ENCODE measurements around the gene OLIG3. TPM values are rescaled to one million over a fixed set of nuclear protein-coding genes. Genes with fewer than 3 reads are reported as not detected.

The OLIG3 gene
- total RNA-seq, 2 experiments from 2014 or later = not detected

GRCh38 chr6:137488150-137489045 lies 5.8 kb downstream of the OLIG3 start:
- ATAC-seq (ENCODE audit: poor library complexity) (peak; percentile 54), DNase-seq (peak in 3 of 14 experiments; percentile 39 to 51 (median 43))
- H3K36me3 ChIP-seq (ENCODE audit: insufficient read depth, low read length) = no peaks in the 10 kb centered on the region
- H3K36me3 Mint-ChIP-seq (ENCODE audit: low read depth) = no peaks in the 10 kb centered on the region
- H3K4me1 Mint-ChIP-seq (ENCODE audit: low read depth) = peaks cover 46% of the 10 kb centered on the region
- H3K27me3 ChIP-seq (ENCODE audit: control insufficient read depth in 1 of 2, insufficient read depth in 2 of 2, low read length in 2 of 2) = peaks cover 81 to 100% of the 10 kb centered on the region in 2 experiments
- H3K9me3 Mint-ChIP-seq = no peaks in the 10 kb centered on the region
- H3K27ac Mint-ChIP-seq = no peak overlapping the region
- no peak overlapping the region for H3K27ac ChIP-seq (ENCODE audit: low read depth in 1 of 2, low read length in 2 of 2)
- H3K4me3 Mint-ChIP-seq = peak overlapping the region; percentile 49
- peaks cover 93% of the 10 kb centered on the region for H3K27me3 Mint-ChIP-seq
- intact Hi-C loops (cut with DNase I, micrococcal nuclease) = no loop called here
- CTCF ChIA-PET = no interaction called here
- POLR2A ChIA-PET = interaction anchor here (0.6 to 1.1 kb wide), 5 partner anchors 9 to 73 kb away, joined by 3 to 4 read pairs (median 3); no protein-coding TSS in a partner anchor
- H3K4me3 ChIP-seq (ENCODE audit: low read length) = peak overlapping the region; percentile 23
- H3K9me3 ChIP-seq (ENCODE audit: control insufficient read depth in 1 of 2, insufficient read depth in 1 of 2, low read length in 2 of 2) = peaks cover 6 to 34% of the 10 kb centered on the region in 2 experiments
- TF ChIP-seq CTCF (IDR thresholded peaks at IDR 0.05) = no peak
- peaks cover 41% of the 10 kb centered on the region for H3K4me1 ChIP-seq (ENCODE audit: insufficient read depth, low read length)

GRCh38 chr6:137487869-137488149 lies 6.4 kb downstream of the OLIG3 start:
- Mint-ChIP-seq H3K4me3 (no peak overlapping the region), H3K9me3 (no peaks in the 10 kb centered on the region), H3K36me3 (ENCODE audit: low read depth) (no peaks in the 10 kb centered on the region), H3K4me1 (ENCODE audit: low read depth) (peaks cover 43% of the 10 kb centered on the region), H3K27ac (no peak overlapping the region), H3K27me3 (peaks cover 90% of the 10 kb centered on the region)
- Histone ChIP-seq H3K4me3 (ENCODE audit: low read length) (peak overlapping the region; percentile 23), H3K27ac (ENCODE audit: low read depth in 1 of 2, low read length in 2 of 2) (no peak overlapping the region), H3K27me3 (ENCODE audit: control insufficient read depth in 1 of 2, insufficient read depth in 2 of 2, low read length in 2 of 2) (peaks cover 84 to 100% of the 10 kb centered on the region in 2 experiments), H3K4me1 (ENCODE audit: insufficient read depth, low read length) (peaks cover 35% of the 10 kb centered on the region), H3K36me3 (ENCODE audit: insufficient read depth, low read length) (no peaks in the 10 kb centered on the region), H3K9me3 (ENCODE audit: control insufficient read depth in 1 of 2, insufficient read depth in 1 of 2, low read length in 2 of 2) (peaks cover 10 to 28% of the 10 kb centered on the region in 2 experiments)
- no peak for TF ChIP-seq CTCF (IDR thresholded peaks at IDR 0.05)
- DNase-seq (peak in 1 of 14 experiments; percentile 5), ATAC-seq (ENCODE audit: poor library complexity) (no peak)
- ChIA-PET POLR2A (no interaction called here), CTCF (no interaction called here)
- intact Hi-C loops (cut with DNase I, micrococcal nuclease) = no loop called here

DNA sequence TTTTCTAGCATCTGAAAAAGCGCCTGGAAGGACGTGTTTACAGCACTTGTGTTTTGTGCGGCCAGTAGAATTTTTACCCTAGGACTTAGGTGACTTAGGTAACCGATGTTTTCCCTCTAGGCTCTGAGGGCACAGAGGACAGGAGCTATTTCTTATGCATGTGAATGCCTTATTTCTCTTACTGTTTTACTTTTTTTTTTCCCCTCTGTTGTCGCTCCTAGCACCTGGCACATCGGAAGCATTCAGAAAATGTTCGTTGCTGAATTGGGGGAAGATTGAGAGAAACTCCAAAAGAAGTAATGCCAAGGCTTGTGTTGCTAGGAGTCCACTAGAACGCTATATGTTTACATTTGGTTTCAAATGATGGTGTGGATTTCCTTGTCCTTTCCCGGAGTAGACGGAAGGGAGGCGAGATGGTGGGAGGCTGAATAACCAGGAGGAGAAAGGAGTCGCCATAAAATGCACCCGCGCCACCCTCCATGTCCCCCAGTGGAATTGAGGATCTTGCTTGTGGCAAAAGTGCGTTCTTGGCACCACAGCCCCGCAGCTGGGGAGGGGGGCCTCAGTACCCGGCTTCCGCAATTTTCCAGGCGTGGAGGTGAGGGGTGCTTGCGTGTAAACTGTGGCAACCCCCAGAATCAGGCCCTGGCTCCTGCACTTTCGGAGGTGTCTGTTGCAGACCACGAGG lies 6.9 kb downstream of the OLIG3 start:
- ATAC-seq (ENCODE audit: poor library complexity) (no peak), DNase-seq (peak in 1 of 14 experiments; percentile 4)
- Mint-ChIP-seq H3K4me1 (ENCODE audit: low read depth) (peaks cover 38% of the 10 kb centered on the region), H3K36me3 (ENCODE audit: low read depth) (no peaks in the 10 kb centered on the region), H3K27me3 (peaks cover 86% of the 10 kb centered on the region), H3K27ac (no peak overlapping the region), H3K9me3 (no peaks in the 10 kb centered on the region), H3K4me3 (peak overlapping the region; percentile 71)
- no peak for TF ChIP-seq CTCF (IDR thresholded peaks at IDR 0.05)
- intact Hi-C loops (cut with DNase I, micrococcal nuclease) = no loop called here
- H3K9me3 ChIP-seq (ENCODE audit: control insufficient read depth in 1 of 2, insufficient read depth in 1 of 2, low read length in 2 of 2) = peaks cover 11 to 28% of the 10 kb centered on the region in 2 experiments
- H3K4me1 ChIP-seq (ENCODE audit: insufficient read depth, low read length) = peaks cover 31% of the 10 kb centered on the region
- no peaks in the 10 kb centered on the region for H3K36me3 ChIP-seq (ENCODE audit: insufficient read depth, low read length)
- POLR2A ChIA-PET = no interaction called here
- peaks cover 84 to 97% of the 10 kb centered on the region in 2 experiments for H3K27me3 ChIP-seq (ENCODE audit: control insufficient read depth in 1 of 2, insufficient read depth in 2 of 2, low read length in 2 of 2)
- H3K27ac ChIP-seq (ENCODE audit: low read depth in 1 of 2, low read length in 2 of 2) = no peak overlapping the region
- H3K4me3 ChIP-seq (ENCODE audit: low read length) = no peak overlapping the region
- CTCF ChIA-PET = no interaction called here

Measured in CD4-positive, alpha-beta T cell (primary cell).